Thymus (tissue), 11 donors: ENCODE measurements around the gene LHX5. TPM values are rescaled to one million over a fixed set of nuclear protein-coding genes. Genes with fewer than 3 reads are reported as not detected.

Experiments
- DNase-seq, 9 donors: peaks; one replicate each; pipeline ENCODE4 v3.0.0-alpha.2; 2013; ENCODE audit warnings: low spot score in 9 of 9, low read depth in 6 of 9, missing footprints in 1 of 9
- H3K27ac ChIP-seq, 2 donors: one replicate each; pipeline ENCODE4 v1.5.1; 2013; ENCODE audit warnings: control low read depth in 1 of 2, low read depth in 1 of 2, low read length in 1 of 2, mild to moderate bottlenecking in 1 of 2, moderate library complexity in 1 of 2
- H3K27me3 ChIP-seq, 2 donors: one replicate each; pipeline ENCODE4 v1.5.1; 2013; ENCODE audit warnings: low read length in 1 of 2; ENCODE audit not compliant: control insufficient read depth in 2 of 2, insufficient read depth in 1 of 2
- H3K36me3 ChIP-seq, 2 donors: one replicate each; pipeline ENCODE4 v1.5.1; 2013; ENCODE audit warnings: low read length in 1 of 2, mild to moderate bottlenecking in 1 of 2, moderate library complexity in 1 of 2; ENCODE audit not compliant: control insufficient read depth in 2 of 2, insufficient read depth in 2 of 2
- H3K4me1 ChIP-seq, 2 donors: one replicate each; pipeline ENCODE4 v1.5.1; 2013; ENCODE audit warnings: low read length in 2 of 2; ENCODE audit not compliant: control insufficient read depth in 2 of 2, insufficient read depth in 2 of 2
- H3K4me3 ChIP-seq, 2 donors: one replicate each; pipeline ENCODE4 v1.5.1; 2013; ENCODE audit warnings: low read length in 2 of 2, control low read depth in 1 of 2, mild to moderate bottlenecking in 1 of 2
- H3K9me3 ChIP-seq, 2 donors: one replicate each; pipeline ENCODE4 v1.5.1; 2013; ENCODE audit warnings: low read length in 1 of 2, mild to moderate bottlenecking in 1 of 2; ENCODE audit not compliant: control insufficient read depth in 2 of 2, insufficient read depth in 1 of 2
- WGBS: extraction: QIAGEN DNeasy Blood & Tissue Kit; methylation state at CpG from one replicate; pipeline ENCODE4 v1.1.7; 2013; 5-methylcytosine and 5-hydroxymethylcytosine counted together
- polyA plus RNA-seq: library from polyadenylated mRNA; stranded (reverse); fragments of 200-250 nt; gene quantifications from one replicate; pipeline ENCODE4 v1.2.3, GENCODE V29; 2013
- total RNA-seq: library from RNA; stranded (reverse); fragments of 120-200 nt; gene quantifications from one replicate; pipeline ENCODE4 v1.2.4, GENCODE V29; 2013
- donor health status: healthy.

The LHX5 gene
- total and polyA plus RNA-seq, 2 donors: under 0.01 to 0.05 TPM

DNA sequence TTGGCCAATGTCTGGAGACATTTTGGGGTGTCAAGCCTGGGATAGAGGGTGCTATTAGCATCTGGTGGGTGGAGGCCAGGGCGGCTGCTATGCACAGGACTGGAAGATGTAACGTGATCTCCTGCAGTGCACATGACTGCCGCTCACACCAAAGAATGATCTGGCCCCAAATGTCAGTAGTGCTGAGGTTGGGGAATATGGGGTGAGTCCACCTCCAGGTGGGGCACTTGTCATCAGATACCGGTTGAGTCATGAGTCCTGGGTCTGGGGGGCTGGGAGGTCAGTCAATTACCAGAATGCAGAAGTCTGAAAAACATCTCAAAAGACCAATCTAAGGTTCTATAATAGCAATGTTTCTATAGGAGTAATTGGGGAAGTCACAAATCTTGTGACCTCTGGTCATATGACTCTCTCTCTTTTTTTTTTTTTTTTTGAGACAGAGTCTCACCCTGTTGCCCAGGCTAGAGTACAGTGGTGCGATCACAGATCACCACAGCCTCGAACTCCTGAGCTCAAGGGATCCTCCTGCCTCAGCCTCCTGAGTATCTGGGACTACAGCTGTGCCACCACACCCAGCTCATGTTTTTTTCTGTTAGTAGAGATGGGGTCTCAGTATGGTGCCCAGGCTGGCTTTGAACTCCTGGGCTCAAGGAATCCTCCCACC lies 55.4 kb downstream of the LHX5 start:
- Histone ChIP-seq H3K36me3 (no peaks in the 10 kb centered on the region), H3K27me3 (peaks cover 0 to 2% of the 10 kb centered on the region in 2 donors), H3K9me3 (no peaks in the 10 kb centered on the region), H3K4me1 (no peaks in the 10 kb centered on the region), H3K4me3 (no peak overlapping the region), H3K27ac (no peak overlapping the region)
- WGBS: 68% methylated on average over 6 of the region's 6 CpGs
- no peak for DNase-seq

GRCh38 chr12:113414519-113415038 lies 57.1 kb downstream of the LHX5 start:
- DNase-seq: no peak
- WGBS: 97% methylated on average over 9 of the region's 9 CpGs
- Histone ChIP-seq H3K36me3 (no peaks in the 10 kb centered on the region), H3K27ac (no peak overlapping the region), H3K4me1 (no peaks in the 10 kb centered on the region), H3K27me3 (peaks cover 0 to 2% of the 10 kb centered on the region in 2 donors), H3K4me3 (no peak overlapping the region), H3K9me3 (no peaks in the 10 kb centered on the region)

DNA sequence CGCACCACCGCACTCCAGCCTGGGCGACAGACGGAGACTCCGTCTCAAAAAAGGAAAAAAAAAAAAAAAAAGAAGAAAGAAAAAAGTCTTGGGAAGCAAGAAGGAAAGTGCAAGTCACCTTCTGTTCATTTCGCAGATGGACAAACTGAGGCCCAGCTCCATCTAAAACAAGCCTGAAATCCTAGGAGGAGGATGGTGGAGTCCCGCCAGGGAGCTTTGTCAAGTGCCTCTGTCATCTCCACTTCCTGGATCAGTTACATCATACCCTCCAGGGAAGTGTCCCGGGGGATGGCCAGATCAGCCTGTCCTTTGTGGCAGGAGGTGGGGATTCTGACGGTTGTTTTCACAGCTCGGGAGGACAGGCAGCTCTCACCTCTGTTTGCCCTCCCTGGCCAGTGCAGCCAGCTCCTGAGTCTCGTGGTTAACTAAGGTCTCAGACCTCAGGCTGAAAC lies 58.2 kb downstream of the LHX5 start:
- Histone ChIP-seq H3K4me1 (no peaks in the 10 kb centered on the region), H3K9me3 (no peaks in the 10 kb centered on the region), H3K27ac (no peak overlapping the region), H3K4me3 (no peak overlapping the region), H3K27me3 (peaks cover 0 to 2% of the 10 kb centered on the region in 2 donors), H3K36me3 (no peaks in the 10 kb centered on the region)
- 92% methylated on average over 11 of the region's 11 CpGs for WGBS
- no peak for DNase-seq

Other genes starting within 250 kb of the LHX5 start
- 15.2 TPM for gene SLC8B1, start 136.8 kb downstream of the LHX5 start, total RNA-seq
- 55.9 TPM for gene SLC8B1, start 136.8 kb downstream of the LHX5 start, polyA plus RNA-seq
- gene PLBD2, start 113.3 kb downstream of the LHX5 start, total RNA-seq: 2.5 TPM
- 9.3 TPM for gene PLBD2, start 113.3 kb downstream of the LHX5 start, polyA plus RNA-seq
- gene SDS, start 68.0 kb downstream of the LHX5 start, total RNA-seq: 0.52 TPM
- 26.3 TPM for gene SDS, start 68.0 kb downstream of the LHX5 start, polyA plus RNA-seq
- 2.1 TPM for gene SDSL, start 49.5 kb downstream of the LHX5 start, total RNA-seq
- gene SDSL, start 49.5 kb downstream of the LHX5 start, polyA plus RNA-seq: 13.1 TPM